Natural killer cell (primary cell): ENCODE data around the gene MAN1A1. TPM values are rescaled to one million over a fixed set of nuclear protein-coding genes. Genes with fewer than 3 reads are reported as not detected.

Experiments
- ATAC-seq, 3 donors: fragments of 150-1000 bp in 2 of 3; fragments of 200-7000 bp in 1 of 3; cut with Tn5 transposase; 1 replicate in 1 of 3; 2 replicates in 2 of 3; pipeline ENCODE4 v1.10.0; 2021; ENCODE audit warnings: mild to moderate bottlenecking in 2 of 3, moderate library complexity in 2 of 3
- DNase-seq, 2 donors: peaks; one replicate each; pipeline versions ENCODE4 v3.0.0 to v3.0.0-alpha.2; 2013 to 2021; ENCODE audit warnings: mixed read lengths in 1 of 2
- H3K27ac ChIP-seq: one replicate; pipeline ENCODE4 v1.5.1; 2013; ENCODE audit warnings: mild to moderate bottlenecking, low read length
- H3K27me3 ChIP-seq: one replicate; pipeline ENCODE4 v1.6.1; 2013; ENCODE audit warnings: low read length; ENCODE audit not compliant: control insufficient read depth, insufficient read depth
- H3K36me3 ChIP-seq: one replicate; pipeline ENCODE4 v1.6.1; 2013; ENCODE audit warnings: low read length; ENCODE audit not compliant: control insufficient read depth, insufficient read depth
- H3K4me1 ChIP-seq: one replicate; pipeline ENCODE4 v1.6.1; 2013; ENCODE audit warnings: low read length; ENCODE audit not compliant: control insufficient read depth, insufficient read depth
- H3K4me3 ChIP-seq: one replicate; pipeline ENCODE4 v1.5.1; 2013; ENCODE audit warnings: low read length
- H3K9me3 ChIP-seq: one replicate; pipeline ENCODE4 v1.6.1; 2013; ENCODE audit warnings: low read length; ENCODE audit not compliant: control insufficient read depth, insufficient read depth
- H3K27ac Mint-ChIP-seq, 2 donors: one replicate each; pipeline ENCODE4 v1.8.0; 2022; ENCODE audit warnings: mild to moderate bottlenecking in 2 of 2, mixed read lengths in 2 of 2, moderate library complexity in 1 of 2
- H3K27me3 Mint-ChIP-seq, 2 donors: one replicate each; pipeline ENCODE4 v1.8.0; 2022; ENCODE audit warnings: low read depth in 2 of 2, mixed read lengths in 2 of 2
- H3K36me3 Mint-ChIP-seq: one replicate; pipeline ENCODE4 v1.8.0; 2022; ENCODE audit warnings: mixed read lengths
- H3K4me1 Mint-ChIP-seq, 2 donors: one replicate each; pipeline ENCODE4 v1.8.0; 2022; ENCODE audit warnings: mixed read lengths in 2 of 2
- H3K4me3 Mint-ChIP-seq: one replicate; pipeline ENCODE4 v1.8.0; 2022; ENCODE audit warnings: mild to moderate bottlenecking, moderate library complexity, mixed read lengths
- H3K9me3 Mint-ChIP-seq, 2 donors: one replicate each; pipeline ENCODE4 v1.8.0; 2022; ENCODE audit warnings: mixed read lengths in 2 of 2
- WGBS: methylation state at CpG from one replicate; pipeline ENCODE4 v1.1.7; 2013; ENCODE audit warnings: missing lambda C conversion rate; ENCODE audit not compliant: insufficient coverage; 5-methylcytosine and 5-hydroxymethylcytosine counted together
- intact Hi-C: fragments of 100-400 bp; cut with micrococcal nuclease; formaldehyde crosslinking; loops from one replicate; pipeline ENCODE4 v1.14.2; 2022
- total RNA-seq, 4 donors: library from RNA; stranded (reverse); fragments of 120-200 nt in 1 of 4; gene quantifications; one replicate each; pipeline versions ENCODE4 v1.2.3 to v1.2.4, GENCODE V29; 2013 to 2022
- TF ChIP-seq, protein P1 (sequence below): fragments of 200-600 bp; IDR thresholded peaks from one replicate; pipeline ENCODE4 v1.8.0; 2022; ENCODE audit warnings: antibody characterized with exemption

Gene MAN1A1
- total RNA-seq, 3 donors from 2014 or later (not counting 1 experiment from before 2014, with no cell fraction given), result 45.6 to 54.6 (median 53.6) TPM

DNA sequence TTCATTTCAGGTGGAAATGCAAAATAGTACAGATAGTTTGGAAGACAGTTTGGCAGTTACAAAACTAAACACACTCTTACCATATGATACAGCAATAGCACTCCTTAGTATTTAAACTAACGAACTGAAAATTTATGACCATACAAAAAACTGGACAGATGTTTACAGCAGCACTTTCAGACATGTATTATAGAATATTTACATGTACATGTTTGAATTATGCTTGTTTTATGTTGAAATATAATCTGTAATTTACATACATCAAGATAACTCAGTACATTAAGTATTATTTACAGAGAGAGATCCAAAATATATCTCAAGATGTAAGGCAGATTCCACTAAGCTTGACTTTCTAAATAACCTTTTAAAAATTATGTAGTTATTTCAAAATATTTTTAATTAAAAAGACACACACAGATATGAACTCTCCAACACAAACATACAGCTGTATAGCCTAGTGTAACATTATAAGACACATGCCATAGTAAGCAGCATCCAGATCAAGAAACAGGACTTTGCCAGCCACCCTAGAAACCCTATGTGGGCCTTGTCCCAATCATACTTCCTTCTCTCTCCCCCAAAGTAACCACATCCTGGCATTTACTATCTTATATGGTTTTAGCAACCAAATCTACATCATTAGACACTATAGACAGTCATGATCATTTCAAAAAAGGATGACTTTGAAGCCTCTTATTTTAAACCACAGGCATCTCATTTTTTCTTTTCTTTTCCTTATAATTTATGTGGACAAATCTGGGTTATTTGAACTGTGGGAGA, 82.2 kb downstream of the MAN1A1 start:
- no CpG with 5 or more reads among the region's 1 CpG for WGBS
- peak overlapping the region; percentile 60 to 72 for H3K27ac Mint-ChIP-seq
- ATAC-seq (peak in 2 of 3 donors; percentile 68 to 75), DNase-seq (peak in 1 of 2 donors; percentile 9)
- Histone ChIP-seq H3K27ac (no peak overlapping the region), H3K9me3 (no peaks in the 10 kb centered on the region), H3K4me3 (no peak overlapping the region), H3K36me3 (peaks cover 2% of the 10 kb centered on the region), H3K27me3 (no peaks in the 10 kb centered on the region), H3K4me1 (peaks cover 12% of the 10 kb centered on the region)
- H3K4me3 Mint-ChIP-seq, result peak overlapping the region; percentile 0
- H3K27me3 Mint-ChIP-seq, result no peaks in the 10 kb centered on the region
- intact Hi-C loops, result no loop called here
- peaks cover 26 to 35% of the 10 kb centered on the region in 2 donors for H3K4me1 Mint-ChIP-seq
- H3K9me3 Mint-ChIP-seq, result peaks cover 0 to 7% of the 10 kb centered on the region in 2 donors
- TF ChIP-seq, protein P1, sequence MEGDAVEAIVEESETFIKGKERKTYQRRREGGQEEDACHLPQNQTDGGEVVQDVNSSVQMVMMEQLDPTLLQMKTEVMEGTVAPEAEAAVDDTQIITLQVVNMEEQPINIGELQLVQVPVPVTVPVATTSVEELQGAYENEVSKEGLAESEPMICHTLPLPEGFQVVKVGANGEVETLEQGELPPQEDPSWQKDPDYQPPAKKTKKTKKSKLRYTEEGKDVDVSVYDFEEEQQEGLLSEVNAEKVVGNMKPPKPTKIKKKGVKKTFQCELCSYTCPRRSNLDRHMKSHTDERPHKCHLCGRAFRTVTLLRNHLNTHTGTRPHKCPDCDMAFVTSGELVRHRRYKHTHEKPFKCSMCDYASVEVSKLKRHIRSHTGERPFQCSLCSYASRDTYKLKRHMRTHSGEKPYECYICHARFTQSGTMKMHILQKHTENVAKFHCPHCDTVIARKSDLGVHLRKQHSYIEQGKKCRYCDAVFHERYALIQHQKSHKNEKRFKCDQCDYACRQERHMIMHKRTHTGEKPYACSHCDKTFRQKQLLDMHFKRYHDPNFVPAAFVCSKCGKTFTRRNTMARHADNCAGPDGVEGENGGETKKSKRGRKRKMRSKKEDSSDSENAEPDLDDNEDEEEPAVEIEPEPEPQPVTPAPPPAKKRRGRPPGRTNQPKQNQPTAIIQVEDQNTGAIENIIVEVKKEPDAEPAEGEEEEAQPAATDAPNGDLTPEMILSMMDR, result no peak
- H3K36me3 Mint-ChIP-seq, result peaks cover 9% of the 10 kb centered on the region

DNA sequence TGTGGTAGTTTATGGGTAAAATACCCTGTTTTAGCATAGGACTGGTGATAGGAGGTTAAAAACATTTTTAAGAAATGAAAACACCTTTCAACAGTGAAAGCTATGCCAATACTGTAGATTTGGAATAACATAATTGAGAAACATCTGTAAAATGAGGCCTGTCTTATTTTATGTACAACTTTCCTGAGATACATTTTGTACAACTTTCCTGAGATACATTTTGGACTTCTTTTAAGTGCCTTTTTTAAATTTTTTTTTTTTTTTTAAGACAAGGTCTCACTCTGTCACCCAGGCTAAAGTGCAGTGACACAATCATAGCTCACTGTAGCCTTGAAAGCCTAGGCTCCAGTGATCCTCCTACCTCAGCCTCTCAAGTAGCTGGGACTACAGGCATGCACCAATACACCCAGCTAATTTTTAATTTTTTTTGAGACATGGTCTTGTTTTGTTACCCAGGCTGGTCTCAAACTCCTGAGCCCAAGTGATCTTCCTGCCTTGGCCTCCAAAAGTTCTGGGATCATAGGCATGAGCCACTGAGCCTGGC, 84.6 kb downstream of the MAN1A1 start:
- Histone ChIP-seq H3K27me3 (no peaks in the 10 kb centered on the region), H3K27ac (no peak overlapping the region), H3K36me3 (no peaks in the 10 kb centered on the region), H3K4me1 (peaks cover 12% of the 10 kb centered on the region), H3K4me3 (no peak overlapping the region), H3K9me3 (no peaks in the 10 kb centered on the region)
- intact Hi-C loops, result loop anchor here (5.0 kb wide), 1 partner anchor 47 kb away; no protein-coding TSS in a partner anchor
- H3K27ac Mint-ChIP-seq, result peak overlapping the region in 1 of 2 donors; percentile 37
- no peak for ATAC-seq
- no peak overlapping the region for H3K4me3 Mint-ChIP-seq
- TF ChIP-seq, protein P1, result no peak
- no peaks in the 10 kb centered on the region for H3K9me3 Mint-ChIP-seq
- no peaks in the 10 kb centered on the region for H3K27me3 Mint-ChIP-seq
- DNase-seq, result no peak
- peaks cover 36 to 42% of the 10 kb centered on the region in 2 donors for H3K4me1 Mint-ChIP-seq
- no peaks in the 10 kb centered on the region for H3K36me3 Mint-ChIP-seq

DNA sequence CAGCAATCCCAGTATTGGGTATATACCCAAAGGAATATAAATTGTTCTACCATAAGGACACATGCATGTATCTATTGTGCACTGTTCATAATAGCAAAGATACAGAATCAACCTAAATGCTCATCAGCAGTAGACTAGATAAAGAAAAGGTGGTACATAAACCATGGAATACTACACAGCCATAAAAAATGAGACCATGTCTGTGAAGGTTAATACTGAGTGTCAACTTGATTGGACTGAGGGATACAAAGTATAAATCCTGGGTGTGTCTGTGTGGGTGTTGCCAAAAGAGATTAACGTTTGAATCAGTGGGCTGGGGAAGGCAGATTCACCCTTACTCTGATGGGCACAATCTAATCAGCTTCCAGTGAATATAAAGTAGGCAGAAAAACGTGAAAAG, 86.9 kb downstream of the MAN1A1 start:
- Mint-ChIP-seq H3K27me3 (no peaks in the 10 kb centered on the region), H3K36me3 (no peaks in the 10 kb centered on the region), H3K4me3 (no peak overlapping the region), H3K27ac (peak overlapping the region in 1 of 2 donors; percentile 17), H3K9me3 (no peaks in the 10 kb centered on the region), H3K4me1 (peaks cover 24 to 25% of the 10 kb centered on the region in 2 donors)
- no peaks in the 10 kb centered on the region for H3K27me3 ChIP-seq
- ATAC-seq (no peak), DNase-seq (no peak)
- peaks cover 2% of the 10 kb centered on the region for H3K4me1 ChIP-seq
- H3K9me3 ChIP-seq, result no peaks in the 10 kb centered on the region
- no peak overlapping the region for H3K27ac ChIP-seq
- H3K4me3 ChIP-seq, result no peak overlapping the region
- TF ChIP-seq, protein P1, result no peak
- no peaks in the 10 kb centered on the region for H3K36me3 ChIP-seq
- WGBS, result 96% methylated on average over 2 of the region's 2 CpGs
- intact Hi-C loops, result loop anchor here (5.0 kb wide), 1 partner anchor 50 kb away; no protein-coding TSS in a partner anchor
